NCI-H2227 (cell line): ENCODE results near the gene DMBX1.

Experiments
- DNase-seq: peaks from one replicate; lab custom pipeline; 2025; ENCODE audit not compliant: unreplicated experiment; lab: John Stamatoyannopoulos, UW

DMBX1 gene

DNA sequence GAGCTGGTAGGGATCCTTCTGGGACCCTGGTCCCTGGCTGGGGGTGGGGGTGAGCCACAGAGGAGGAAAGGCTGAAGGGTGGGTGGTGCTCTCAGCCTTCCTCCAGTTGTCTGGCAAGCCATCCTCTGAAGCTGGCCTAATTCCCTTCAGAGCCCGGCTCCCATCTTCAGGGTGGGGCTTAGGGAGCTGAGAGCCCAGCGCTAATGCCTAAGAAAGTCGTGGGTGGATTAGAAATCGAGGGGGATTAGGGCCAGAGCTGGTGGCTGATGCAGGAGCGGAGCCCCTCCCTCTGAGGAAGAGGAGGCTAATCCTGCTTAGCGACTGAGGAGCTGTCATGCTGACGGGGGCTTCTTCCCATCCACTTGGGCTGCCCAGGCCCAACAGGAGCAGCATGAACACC is 30.8 kb upstream of the DMBX1 start:
- no peak for DNase-seq

DNA sequence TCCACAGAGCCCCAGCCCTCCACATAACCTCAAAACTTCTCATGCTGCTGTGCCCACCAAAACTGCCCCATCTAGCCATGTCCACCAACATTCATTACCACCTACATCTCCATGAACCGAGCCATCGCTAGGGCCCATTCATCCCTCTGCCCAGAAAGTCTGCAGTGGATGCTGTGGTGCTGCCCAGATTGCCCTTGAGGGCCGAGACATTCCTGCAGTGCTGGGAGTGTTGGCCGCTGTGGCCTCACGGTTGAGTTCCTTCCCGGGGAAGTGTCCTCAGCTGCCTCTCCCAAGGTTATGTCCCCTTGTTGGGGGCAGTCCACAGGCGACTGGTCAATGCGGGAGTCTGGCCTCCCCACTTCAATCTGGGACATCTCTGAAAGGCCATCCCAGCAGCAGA is 30.3 kb upstream of the DMBX1 start:
- DNase-seq, result no peak

- no peak for DNase-seq
Measured at GRCh38 chr1:46461017-46461808, 28.4 kb upstream of the DMBX1 start.

GRCh38 chr1:46461809-46462448 is 27.7 kb upstream of the DMBX1 start:
- DNase-seq, result no peak

DNA sequence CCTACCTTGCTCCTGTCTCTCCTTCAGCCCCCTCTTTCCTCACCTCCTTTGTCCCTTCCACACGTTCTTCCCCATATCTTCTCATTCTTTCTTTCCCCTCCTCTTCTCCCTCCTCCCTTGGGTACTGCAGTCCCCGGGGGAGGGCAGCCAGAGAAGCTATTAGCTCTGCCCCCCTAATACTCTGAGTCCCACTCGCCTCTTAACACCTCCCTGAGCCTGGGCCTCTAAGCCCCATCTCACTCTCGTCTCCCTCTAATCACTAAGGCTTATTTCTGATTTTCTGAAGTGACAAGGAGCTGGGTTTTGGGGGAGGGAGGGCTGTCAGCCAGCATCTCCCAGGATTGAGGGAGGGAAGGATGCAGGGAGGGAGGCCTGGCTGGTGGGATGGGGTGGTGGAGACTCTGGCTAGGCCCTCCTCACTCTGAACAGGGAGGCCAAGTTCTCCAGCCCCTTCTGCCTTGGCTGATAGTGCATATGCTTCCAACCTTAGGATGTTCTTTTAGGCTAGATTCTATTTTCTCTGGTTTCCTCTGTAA is 25.6 kb upstream of the DMBX1 start:
- no peak for DNase-seq

GRCh38 chr1:46464915-46465314 is 24.7 kb upstream of the DMBX1 start:
- no peak for DNase-seq

GRCh38 chr1:46465981-46466476 is 23.6 kb upstream of the DMBX1 start:
- no peak for DNase-seq

- peak; percentile 63 for DNase-seq
Measured at GRCh38 chr1:46466477-46467182, 23.0 kb upstream of the DMBX1 start.

GRCh38 chr1:46467183-46467504 is 22.5 kb upstream of the DMBX1 start:
- no peak for DNase-seq

- DNase-seq, result no peak
Measured at GRCh38 chr1:46469881-46470280, 19.8 kb upstream of the DMBX1 start.

- DNase-seq, result no peak
Measured at GRCh38 chr1:46471848-46472492, 17.7 kb upstream of the DMBX1 start.

GRCh38 chr1:46472498-46473181 is 17.0 kb upstream of the DMBX1 start:
- DNase-seq, result no peak

DNA sequence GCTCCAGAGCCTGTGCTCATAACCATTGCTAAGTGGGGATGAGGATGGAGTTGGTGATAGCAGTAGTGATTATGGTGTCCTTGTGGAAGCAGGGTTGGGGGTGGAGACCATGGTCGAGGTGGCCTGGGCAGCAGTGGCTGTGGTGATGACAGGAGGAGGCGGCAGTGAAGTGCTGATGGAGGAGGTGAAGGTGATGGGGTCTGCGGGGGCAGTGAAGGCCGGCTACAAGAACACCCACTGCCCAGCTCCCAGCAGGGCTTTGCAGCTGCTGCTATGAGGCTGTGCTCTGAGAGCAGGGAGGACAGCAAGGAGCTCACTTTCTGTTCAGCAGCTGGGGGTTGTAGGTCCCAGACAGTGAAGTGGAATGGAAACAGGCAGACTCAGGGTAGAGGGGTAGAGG is 15.6 kb upstream of the DMBX1 start:
- peak; percentile 47 for DNase-seq

DNA sequence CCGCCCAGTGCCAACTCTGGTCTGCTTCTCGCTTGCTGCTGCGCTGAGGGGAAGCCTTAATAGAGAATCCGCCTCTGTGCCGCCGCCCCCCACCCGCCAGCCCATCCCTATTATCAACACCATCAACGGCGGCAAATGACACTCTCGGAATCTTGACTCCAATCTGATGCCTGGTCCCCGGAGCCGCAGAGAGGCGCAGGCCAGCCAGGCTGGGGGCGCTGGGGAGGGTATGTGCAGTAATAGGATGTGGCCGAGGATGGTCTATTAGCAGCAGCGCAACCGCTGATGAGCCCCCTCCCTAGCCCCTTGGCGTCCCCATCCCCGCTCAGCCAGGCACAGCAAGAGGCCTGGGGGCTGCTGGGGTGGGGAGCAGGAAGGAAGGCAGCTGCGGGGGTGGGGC is 15.1 kb upstream of the DMBX1 start:
- peak; percentile 72 for DNase-seq

DNA sequence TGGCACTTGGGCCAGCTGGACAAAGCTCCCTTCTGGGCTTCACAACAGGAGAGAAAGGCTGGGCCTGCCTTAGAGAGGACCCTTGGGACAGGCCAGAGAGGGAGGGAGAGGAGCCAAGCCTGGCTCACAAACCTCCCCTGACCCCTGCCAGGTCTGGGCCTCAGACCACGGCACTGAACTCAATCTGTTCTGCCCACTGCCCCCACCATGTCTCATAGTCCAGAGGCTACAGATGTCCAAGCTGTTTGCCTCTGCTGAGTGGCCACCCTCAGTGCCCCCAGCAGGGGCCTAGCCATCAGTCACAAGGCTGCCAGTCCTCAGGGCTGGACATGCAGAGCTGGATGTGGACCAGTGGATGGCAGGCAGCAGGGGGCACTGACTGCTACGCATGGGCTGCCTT is 13.0 kb upstream of the DMBX1 start:
- no peak for DNase-seq

DNA sequence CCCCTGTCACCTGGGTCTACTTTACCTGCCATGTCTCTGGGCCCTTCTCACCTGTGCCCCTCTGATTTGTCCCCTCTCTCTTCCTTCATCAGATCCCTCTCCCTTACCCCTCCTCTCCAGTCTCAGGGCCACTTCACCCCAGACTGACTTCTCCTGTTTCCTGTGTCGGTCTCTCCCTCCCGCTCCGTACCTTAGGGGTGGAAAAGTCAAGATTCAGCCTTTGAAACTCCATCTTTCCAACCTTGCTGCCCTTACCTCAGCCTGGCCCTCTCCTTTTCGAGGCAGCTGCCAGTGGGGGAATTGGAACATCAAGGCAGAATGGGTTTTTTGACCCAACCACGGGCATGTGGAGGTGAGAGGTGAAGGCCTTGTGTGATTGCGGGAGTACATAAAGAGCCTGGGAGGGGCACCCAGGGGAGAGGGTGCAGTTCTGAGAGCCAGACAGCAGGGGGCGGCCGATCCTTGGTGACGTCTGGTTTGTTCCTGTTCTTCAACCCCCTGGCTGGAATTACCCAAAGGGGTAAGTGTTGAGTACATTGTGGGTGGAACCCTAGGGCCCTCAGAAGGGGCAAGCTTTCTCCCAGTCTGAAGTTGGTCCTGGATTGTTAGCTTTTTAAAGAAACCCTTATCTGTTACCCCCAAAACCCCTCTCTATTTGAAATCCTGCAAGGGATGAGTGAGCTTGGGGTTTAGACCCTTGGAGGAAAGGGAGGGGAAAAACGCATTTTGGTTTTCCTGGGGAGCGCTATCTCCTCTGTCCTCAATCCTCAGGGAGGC is 12.3 kb upstream of the DMBX1 start:
- peak; percentile 79 for DNase-seq

- DNase-seq, result no peak
Measured at GRCh38 chr1:46478721-46479485, 10.7 kb upstream of the DMBX1 start.

DNA sequence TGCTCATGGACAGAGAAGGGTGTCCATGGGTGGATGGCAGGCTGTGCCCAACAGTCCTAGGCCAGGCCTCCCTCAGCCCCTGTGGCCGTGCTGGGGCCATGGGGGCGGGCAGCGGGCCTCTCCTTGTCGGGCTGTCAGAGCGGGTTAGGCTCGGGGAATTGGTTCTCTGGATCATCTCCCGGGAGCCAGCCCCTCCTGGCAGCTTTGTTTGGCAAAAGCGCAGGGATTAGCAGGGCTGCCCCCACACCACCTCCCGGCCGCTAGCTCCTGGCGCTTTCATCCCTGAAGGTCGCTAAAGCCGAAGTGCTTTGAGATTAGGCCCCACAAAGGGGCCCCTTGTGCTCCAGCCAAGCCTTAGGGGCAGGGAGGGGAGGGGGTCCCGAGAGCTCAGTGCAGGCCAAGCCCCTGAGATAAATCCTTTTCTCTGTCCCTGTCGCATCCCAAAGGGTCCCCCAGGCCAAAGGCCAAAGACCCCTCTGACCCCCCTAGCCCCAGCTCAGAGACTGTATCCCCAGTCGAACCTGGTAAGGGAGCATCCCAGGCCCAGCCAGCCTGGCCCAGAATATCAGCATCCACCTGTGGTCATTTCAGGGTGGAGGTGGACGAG is 9.8 kb upstream of the DMBX1 start:
- DNase-seq, result no peak
